NCI-H460 (cell line): ENCODE data around the gene RBM44. TPM values are rescaled to one million over a fixed set of nuclear protein-coding genes. Genes with fewer than 3 reads are reported as not detected.
"Not testable (repeated sequence)": the region's sequence is repeated elsewhere in the genome, so short reads cannot be mapped to it uniquely, and the experiment has no call there.

Experiments
- DNase-seq: peaks from one replicate; pipeline ENCODE4 v3.0.0-alpha.2; 2016; ENCODE audit warnings: low read depth; ENCODE audit errors: extremely low read depth
- polyA plus RNA-seq: library from polyadenylated mRNA; depleted of rRNA; stranded (reverse); fragments of >200 nt; gene quantifications from 2 replicates; pipeline ENCODE4 v1.2.3, GENCODE V29; 2014; cell fraction: nucleus; rRNA removed
- total RNA-seq: library from RNA; depleted of rRNA; stranded (reverse); fragments of >200 nt; shearing (Covaris generic); gene quantifications from 2 replicates; pipeline ENCODE4 v1.2.3, GENCODE V29; 2014; rRNA removed

The RBM44 gene
- total RNA-seq, result 0.20 and 0.32 TPM in 2 replicates
- 0.13 and 0.81 TPM in 2 replicates for polyA plus RNA-seq

- DNase-seq, result no peak
These were observed at the start of gene RBM44 for GRCh38 chr2:237798236-237799059. RBM44 (plus strand) TSS chr2:237798779; CDS start chr2:237813610, 14,831 bp downstream.

- no peak for DNase-seq
These were observed 49.6 kb upstream of the RBM44 start for GRCh38 chr2:237749002-237749401.

- no peak for DNase-seq
These were observed 48.6 kb upstream of the RBM44 start for GRCh38 chr2:237749961-237750360.

- DNase-seq, result not testable (repeated sequence)
These were observed 48.1 kb upstream of the RBM44 start for GRCh38 chr2:237750441-237750840.

GRCh38 chr2:237752761-237753165 is 45.8 kb upstream of the RBM44 start:
- no peak for DNase-seq

GRCh38 chr2:237754182-237754581 is 44.4 kb upstream of the RBM44 start:
- no peak for DNase-seq

GRCh38 chr2:237754626-237755248 is 43.8 kb upstream of the RBM44 start:
- DNase-seq, result no peak

GRCh38 chr2:237757616-237758015 is 41.0 kb upstream of the RBM44 start:
- DNase-seq, result no peak

GRCh38 chr2:237758185-237758584 is 40.4 kb upstream of the RBM44 start:
- DNase-seq, result no peak

- no peak for DNase-seq
These were observed 39.4 kb upstream of the RBM44 start for GRCh38 chr2:237759176-237759575.

GRCh38 chr2:237760506-237761502 is 37.8 kb upstream of the RBM44 start:
- DNase-seq, result no peak

GRCh38 chr2:237762291-237763182 is 36.0 kb upstream of the RBM44 start:
- DNase-seq, result not testable (repeated sequence)

GRCh38 chr2:237763812-237764211 is 34.8 kb upstream of the RBM44 start:
- DNase-seq, result no peak

GRCh38 chr2:237765122-237765521 is 33.5 kb upstream of the RBM44 start:
- DNase-seq, result not testable (repeated sequence)

- no peak for DNase-seq
These were observed 32.7 kb upstream of the RBM44 start for GRCh38 chr2:237765875-237766274.

GRCh38 chr2:237766340-237766739 is 32.2 kb upstream of the RBM44 start:
- no peak for DNase-seq

GRCh38 chr2:237772513-237772912 is 26.1 kb upstream of the RBM44 start:
- no peak for DNase-seq

GRCh38 chr2:237773826-237774225 is 24.8 kb upstream of the RBM44 start:
- no peak for DNase-seq

- peak; percentile 53 for DNase-seq
These were observed 23.6 kb upstream of the RBM44 start for GRCh38 chr2:237774811-237775553.
